Hematopoietic multipotent progenitor cell treated with erythropoietin and hydrocortisone succinate and interleukin-3 and kit ligand, for 8 days (in vitro differentiated cells): ENCODE results near the gene RNF34.

Source experiments
- DNase-seq: peaks from one replicate; pipeline ENCODE4 v3.0.0-alpha.2; 2015

The RNF34 gene

GRCh38 chr12:121440768-121441167, 40.9 kb downstream of the RNF34 start:
- no peak for DNase-seq

- DNase-seq: peak; percentile 46
Observed at GRCh38 chr12:121441555-121441954, 41.6 kb downstream of the RNF34 start.

GRCh38 chr12:121442028-121442948, 42.4 kb downstream of the RNF34 start:
- no peak for DNase-seq

- DNase-seq: peak; percentile 61
Observed at GRCh38 chr12:121443193-121443870, 43.4 kb downstream of the RNF34 start.

GRCh38 chr12:121443911-121444841, 44.3 kb downstream of the RNF34 start:
- DNase-seq: no peak

- no peak for DNase-seq
Observed at GRCh38 chr12:121444842-121445202, 44.9 kb downstream of the RNF34 start.

GRCh38 chr12:121446750-121447149, 46.8 kb downstream of the RNF34 start:
- DNase-seq: no peak

- no peak for DNase-seq
Observed at GRCh38 chr12:121448771-121449315, 48.9 kb downstream of the RNF34 start.

- DNase-seq: no peak
Observed at GRCh38 chr12:121451961-121452339, 52.0 kb downstream of the RNF34 start.

GRCh38 chr12:121452340-121452984, 52.5 kb downstream of the RNF34 start:
- DNase-seq: no peak

- no peak for DNase-seq
Observed at GRCh38 chr12:121452985-121453360, 53.1 kb downstream of the RNF34 start.

- no peak for DNase-seq
Observed at GRCh38 chr12:121453629-121454028, 53.7 kb downstream of the RNF34 start.

GRCh38 chr12:121454921-121455320, 55.0 kb downstream of the RNF34 start:
- DNase-seq: no peak

- DNase-seq: no peak
Observed at GRCh38 chr12:121455766-121456420, 56.0 kb downstream of the RNF34 start.

GRCh38 chr12:121456551-121456950, 56.6 kb downstream of the RNF34 start:
- no peak for DNase-seq

GRCh38 chr12:121461048-121461447, 61.1 kb downstream of the RNF34 start:
- DNase-seq: no peak

GRCh38 chr12:121464331-121464730, 64.4 kb downstream of the RNF34 start:
- no peak for DNase-seq

GRCh38 chr12:121465921-121466793, 66.2 kb downstream of the RNF34 start:
- peak; percentile 39 for DNase-seq

GRCh38 chr12:121466794-121467637, 67.1 kb downstream of the RNF34 start:
- DNase-seq: peak; percentile 91
